GM12875 (cell line): Measurements from ENCODE around the gene EHMT2.

Experiments used
- H3K4me3 ChIP-seq: one replicate; pipeline ENCODE4 v1.5.1; 2011; ENCODE audit warnings: low read depth, low read length, control low read depth
- CTCF ChIP-seq: IDR thresholded peaks from 2 replicates; pipeline ENCODE4 v1.5.1; 2011; ENCODE audit warnings: low read depth, mild to moderate bottlenecking, control low read depth, inconsistent platforms, low read length, moderate library complexity, borderline replicate concordance; ENCODE audit not compliant: insufficient read depth

The EHMT2 gene

DNA sequence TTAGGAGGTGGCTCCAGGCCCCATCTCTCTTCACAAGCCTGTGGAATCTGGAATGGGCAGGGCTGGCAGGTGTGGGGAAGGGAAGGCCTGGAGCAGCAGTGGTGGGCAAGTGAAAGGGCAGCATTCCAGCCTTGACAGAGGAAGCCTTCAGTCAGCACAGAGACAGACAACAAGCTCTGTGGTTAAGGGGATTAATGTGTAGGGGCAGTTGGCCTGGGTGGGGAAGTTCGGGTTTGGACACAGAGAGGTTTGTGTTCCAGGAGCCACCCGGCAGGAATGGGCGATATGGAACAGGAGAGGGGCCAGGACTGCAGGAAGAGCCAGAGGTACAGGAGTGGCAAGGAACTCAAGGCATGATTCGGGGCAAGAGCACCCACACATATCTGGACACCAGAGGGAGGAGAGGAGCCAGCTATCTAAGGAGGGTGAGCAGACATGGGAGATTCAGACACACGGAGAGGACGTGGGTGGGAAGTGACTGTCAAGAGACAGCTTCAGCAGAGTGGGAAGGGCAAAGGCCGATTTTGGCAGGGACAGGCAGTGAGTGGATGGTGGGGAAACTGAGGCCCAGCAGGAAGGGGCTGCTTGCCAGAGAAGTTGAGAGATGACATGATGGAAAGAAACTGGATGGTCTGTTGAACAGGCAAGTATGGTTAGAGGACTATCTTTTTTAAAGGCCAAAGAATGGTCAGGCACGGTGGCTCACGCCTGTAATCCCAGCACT lies 16.2 kb downstream of the EHMT2 start:
- no peak for TF ChIP-seq CTCF
- H3K4me3 ChIP-seq: no peak overlapping the region

- H3K4me3 ChIP-seq: no peak overlapping the region
- TF ChIP-seq CTCF: no peak
Observed at GRCh38 chr6:31880616-31881015, 16.9 kb downstream of the EHMT2 start.

DNA sequence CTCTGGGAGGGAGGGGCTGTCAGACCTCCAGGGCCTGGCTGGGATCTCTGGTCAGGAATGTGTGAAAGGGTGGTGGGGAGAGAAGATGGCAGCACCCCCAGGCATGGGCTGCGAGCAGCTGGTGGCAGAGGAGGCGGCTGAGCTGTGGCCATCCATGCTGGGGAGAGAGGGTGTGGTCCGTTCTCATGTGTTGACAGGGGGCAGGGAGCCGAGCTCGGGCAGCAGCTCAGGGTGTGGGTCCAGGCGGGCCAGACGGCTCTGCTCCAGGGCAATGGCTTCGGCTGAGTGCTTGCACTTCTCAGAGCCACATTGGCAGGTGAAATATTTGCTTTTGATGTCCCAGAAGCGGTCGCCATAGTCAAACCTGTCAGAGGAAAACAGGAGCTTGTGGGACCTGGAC lies 17.6 kb downstream of the EHMT2 start:
- TF ChIP-seq CTCF: no peak
- no peak overlapping the region for H3K4me3 ChIP-seq

DNA sequence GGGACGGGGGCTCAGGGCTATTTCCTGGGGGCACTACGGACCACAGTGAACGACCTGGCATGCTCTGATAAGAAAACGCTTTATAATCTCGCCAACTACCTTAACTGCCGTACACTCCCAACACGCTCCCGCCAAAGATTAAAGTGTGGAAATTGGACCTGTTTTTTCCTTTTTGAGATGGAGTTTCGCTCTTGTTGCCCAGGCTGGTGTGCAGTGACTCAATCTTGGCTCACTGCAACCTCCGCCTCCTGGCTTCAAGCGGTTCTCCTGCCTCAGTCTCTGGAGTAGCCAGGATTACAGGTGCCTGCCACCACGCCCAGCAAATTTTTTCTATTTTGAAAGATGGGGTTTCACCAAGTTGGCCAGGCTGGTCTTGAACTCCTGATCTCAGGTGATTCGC lies 18.4 kb downstream of the EHMT2 start:
- H3K4me3 ChIP-seq: no peak overlapping the region
- TF ChIP-seq CTCF: no peak

DNA sequence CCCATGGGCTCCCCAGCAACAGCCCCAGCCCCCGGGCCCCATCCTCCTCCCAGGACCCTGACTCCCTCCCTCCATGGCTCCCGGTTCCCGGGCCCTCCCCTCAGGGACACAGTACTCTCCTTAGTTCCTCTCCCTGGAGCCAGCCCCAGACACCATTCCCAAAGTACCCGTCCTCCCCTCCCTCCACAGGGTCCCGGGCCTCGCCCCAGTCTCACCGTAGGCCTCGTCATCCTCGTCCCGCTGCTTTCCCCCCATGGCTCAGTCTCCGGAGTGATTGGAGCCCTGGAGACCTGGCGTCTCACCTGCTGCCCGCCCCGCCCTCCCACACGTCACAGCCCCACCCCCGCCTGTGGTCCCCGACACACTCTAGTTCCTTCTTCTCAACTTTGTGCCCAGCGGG lies 18.8 kb downstream of the EHMT2 start, which contains the start of gene SLC44A4:
SLC44A4 (minus strand) TSS at position 272 of the 400 bp plus-strand sequence; CDS start at position 255, 17 bp downstream.
- no peak within 1 kb of the TSS for H3K4me3 ChIP-seq
- no peak for TF ChIP-seq CTCF

- no peak overlapping the region for H3K4me3 ChIP-seq
- TF ChIP-seq CTCF: no peak
Observed at GRCh38 chr6:31878222-31878621, 19.3 kb downstream of the EHMT2 start.

- no peak overlapping the region for H3K4me3 ChIP-seq
- TF ChIP-seq CTCF: no peak
Observed at GRCh38 chr6:31877651-31878161, 19.8 kb downstream of the EHMT2 start.
